CD8-positive, alpha-beta memory T cell (primary cell): ENCODE results near the gene SLC27A1. TPM values are rescaled to one million over a fixed set of nuclear protein-coding genes. Genes with fewer than 3 reads are reported as not detected.

Experiments used
- CTCF ChIA-PET: fragments of 350-600 bp; sonication (Branson Sonifier 250); formaldehyde crosslinking; loops from one replicate; lab custom pipeline; 2021; ENCODE audit warnings: antibody characterized with exemption; lab: Charles Lee
- POLR2A ChIA-PET: fragments of 350-600 bp; sonication (Branson Sonifier 250); formaldehyde crosslinking; loops from one replicate; lab custom pipeline; 2021; ENCODE audit warnings: antibody characterized with exemption; lab: Charles Lee
- DNase-seq, 5 donors: peaks; one replicate each; pipeline versions ENCODE4 v3.0.0 to v3.0.0-alpha.2; 2020 to 2022; ENCODE audit warnings: mixed read lengths in 1 of 5
- H3K27ac ChIP-seq: one replicate; pipeline ENCODE4 v1.7.0; 2013; ENCODE audit warnings: low read depth, mild to moderate bottlenecking, low read length, moderate library complexity
- H3K27me3 ChIP-seq: 2 replicates; pipeline ENCODE4 v1.7.0; 2013; ENCODE audit warnings: low read length, mild to moderate bottlenecking; ENCODE audit not compliant: insufficient read depth, poor library complexity, severe bottlenecking
- H3K36me3 ChIP-seq: 2 replicates; pipeline ENCODE4 v1.7.0; 2013; ENCODE audit warnings: mild to moderate bottlenecking, low read length, moderate library complexity; ENCODE audit not compliant: insufficient read depth
- H3K4me1 ChIP-seq: 2 replicates; pipeline ENCODE4 v1.7.0; 2013; ENCODE audit warnings: mild to moderate bottlenecking, low read length, moderate library complexity; ENCODE audit not compliant: insufficient read depth
- H3K4me3 ChIP-seq: 2 replicates; pipeline ENCODE4 v1.7.0; 2013; ENCODE audit warnings: mild to moderate bottlenecking, low read length
- H3K9me3 ChIP-seq: 2 replicates; pipeline ENCODE4 v1.7.0; 2013; ENCODE audit warnings: mild to moderate bottlenecking, low read length
- H3K27ac Mint-ChIP-seq, 8 donors: one replicate each; pipeline ENCODE4 v1.8.0; 2020 to 2021; ENCODE audit warnings: mixed read lengths in 8 of 8, mild to moderate bottlenecking in 6 of 8, inconsistent platforms in 3 of 8, moderate library complexity in 3 of 8
- H3K27me3 Mint-ChIP-seq, 2 donors: one replicate each; pipeline ENCODE4 v1.8.0; 2020 to 2021; ENCODE audit warnings: mixed read lengths in 2 of 2, mild to moderate bottlenecking in 1 of 2, moderate library complexity in 1 of 2
- H3K36me3 Mint-ChIP-seq, 3 donors: one replicate each; pipeline ENCODE4 v1.8.0; 2020 to 2021; ENCODE audit warnings: mixed read lengths in 3 of 3, inconsistent platforms in 1 of 3, mild to moderate bottlenecking in 1 of 3
- H3K4me1 Mint-ChIP-seq, 3 donors: one replicate each; pipeline ENCODE4 v1.8.0; 2020 to 2021; ENCODE audit warnings: mixed read lengths in 3 of 3, inconsistent platforms in 1 of 3, mild to moderate bottlenecking in 1 of 3
- H3K4me3 Mint-ChIP-seq, 7 donors: one replicate each; pipeline ENCODE4 v1.8.0; 2020 to 2021; ENCODE audit warnings: mixed read lengths in 7 of 7, mild to moderate bottlenecking in 6 of 7, moderate library complexity in 4 of 7, inconsistent platforms in 2 of 7
- H3K9me3 Mint-ChIP-seq, 5 donors: one replicate each; pipeline ENCODE4 v1.8.0; 2020 to 2022; ENCODE audit warnings: mixed read lengths in 5 of 5, mild to moderate bottlenecking in 3 of 5, moderate library complexity in 2 of 5, inconsistent platforms in 1 of 5
- polyA plus RNA-seq: library from polyadenylated mRNA; unstranded; fragments of 300-500 nt; fragmentation: Illumina TruSeq; gene quantifications from one replicate; pipeline ENCODE4 v1.2.3, GENCODE V29; 2021
- total RNA-seq, 2 experiments: library from RNA; stranded (reverse); gene quantifications; one replicate each; pipeline ENCODE4 v1.2.3, GENCODE V29; 2021

SLC27A1 gene
- total and polyA plus RNA-seq, 3 experiments from 2014 or later: 2.0 to 6.6 (median 3.7) TPM

DNA sequence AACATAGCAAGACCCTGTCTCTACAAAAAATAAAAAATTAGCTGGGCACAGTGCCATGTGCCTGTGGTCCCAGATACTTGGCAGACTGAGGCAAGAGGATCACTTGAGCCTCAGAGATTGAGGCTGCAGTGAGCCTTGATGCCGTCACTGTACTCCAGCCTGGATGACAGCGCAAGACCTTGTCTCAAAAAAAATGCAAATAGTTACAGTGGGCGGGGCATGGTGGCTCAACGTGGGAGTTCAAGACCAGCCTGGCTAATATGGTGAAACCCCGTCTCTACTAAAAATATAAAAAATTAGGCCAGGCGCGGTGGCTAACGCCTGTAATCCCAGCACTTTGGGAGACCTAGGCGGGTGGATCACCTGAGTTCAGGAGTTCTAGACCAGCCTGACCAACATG is 49.6 kb downstream of the SLC27A1 start:
- no peak for DNase-seq
- Histone ChIP-seq H3K27me3 (no peaks in the 10 kb centered on the region), H3K9me3 (peaks cover 9% of the 10 kb centered on the region), H3K4me3 (no peak overlapping the region), H3K4me1 (peaks cover 19% of the 10 kb centered on the region), H3K27ac (no peak overlapping the region), H3K36me3 (peaks cover 9% of the 10 kb centered on the region)
- H3K9me3 Mint-ChIP-seq: peaks cover 0 to 4% (median 0%) of the 10 kb centered on the region in 5 donors
- H3K4me3 Mint-ChIP-seq: no peak overlapping the region
- ChIA-PET POLR2A (interaction anchor here (1.1 kb wide), 1 partner anchor 9 kb away, joined by 3 read pairs; the partner anchor contains the start of gene PGLS), CTCF (interaction anchor here (0.9 to 2.6 kb wide), 4 partner anchors 9 to 54 kb away, joined by 3 to 9 read pairs (median 4); no protein-coding TSS in a partner anchor)
- peaks cover 23 to 27% (median 27%) of the 10 kb centered on the region in 3 donors for H3K4me1 Mint-ChIP-seq
- H3K27me3 Mint-ChIP-seq: no peaks in the 10 kb centered on the region
- peaks cover 3 to 26% (median 17%) of the 10 kb centered on the region in 3 donors for H3K36me3 Mint-ChIP-seq
- peak overlapping the region in 1 of 8 donors; percentile 52 for H3K27ac Mint-ChIP-seq

DNA sequence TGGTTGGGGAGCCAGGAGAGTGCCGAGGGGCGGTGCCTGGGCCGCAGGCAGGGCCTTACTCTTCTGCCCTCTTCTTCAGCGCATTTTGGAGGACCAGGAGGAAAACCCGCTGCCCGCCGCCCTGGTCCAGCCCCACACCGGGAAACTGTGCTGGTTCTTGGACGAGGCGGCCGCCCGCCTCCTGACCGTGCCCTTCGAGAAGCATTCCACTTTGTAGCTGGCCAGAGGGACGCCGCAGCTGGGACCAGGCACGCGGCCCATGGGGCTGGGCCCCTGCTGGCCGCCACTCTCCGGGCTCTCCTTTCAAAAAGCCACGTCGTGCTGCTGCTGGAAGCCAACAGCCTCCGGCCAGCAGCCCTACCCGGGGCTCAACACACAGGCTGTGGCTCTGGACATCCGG is 50.5 kb downstream of the SLC27A1 start:
- H3K27ac ChIP-seq: no peak overlapping the region
- H3K4me1 ChIP-seq: peaks cover 19% of the 10 kb centered on the region
- H3K9me3 Mint-ChIP-seq: peaks cover 0 to 4% (median 0%) of the 10 kb centered on the region in 5 donors
- H3K4me3 Mint-ChIP-seq: no peak overlapping the region
- H3K36me3 Mint-ChIP-seq: peaks cover 3 to 22% (median 14%) of the 10 kb centered on the region in 3 donors
- peaks cover 9% of the 10 kb centered on the region for H3K36me3 ChIP-seq
- H3K27ac Mint-ChIP-seq: no peak overlapping the region
- no peaks in the 10 kb centered on the region for H3K27me3 Mint-ChIP-seq
- CTCF ChIA-PET: interaction anchor here (1.2 kb wide), 1 partner anchor 8 kb away, joined by 3 read pairs; no protein-coding TSS in a partner anchor
- no peak overlapping the region for H3K4me3 ChIP-seq
- no peaks in the 10 kb centered on the region for H3K27me3 ChIP-seq
- peaks cover 9% of the 10 kb centered on the region for H3K9me3 ChIP-seq
- no peak for DNase-seq
- POLR2A ChIA-PET: interaction anchor here (1.1 kb wide), 1 partner anchor 10 kb away, joined by 3 read pairs; the partner anchor contains the start of gene PGLS
- peaks cover 24 to 28% (median 28%) of the 10 kb centered on the region in 3 donors for H3K4me1 Mint-ChIP-seq

DNA sequence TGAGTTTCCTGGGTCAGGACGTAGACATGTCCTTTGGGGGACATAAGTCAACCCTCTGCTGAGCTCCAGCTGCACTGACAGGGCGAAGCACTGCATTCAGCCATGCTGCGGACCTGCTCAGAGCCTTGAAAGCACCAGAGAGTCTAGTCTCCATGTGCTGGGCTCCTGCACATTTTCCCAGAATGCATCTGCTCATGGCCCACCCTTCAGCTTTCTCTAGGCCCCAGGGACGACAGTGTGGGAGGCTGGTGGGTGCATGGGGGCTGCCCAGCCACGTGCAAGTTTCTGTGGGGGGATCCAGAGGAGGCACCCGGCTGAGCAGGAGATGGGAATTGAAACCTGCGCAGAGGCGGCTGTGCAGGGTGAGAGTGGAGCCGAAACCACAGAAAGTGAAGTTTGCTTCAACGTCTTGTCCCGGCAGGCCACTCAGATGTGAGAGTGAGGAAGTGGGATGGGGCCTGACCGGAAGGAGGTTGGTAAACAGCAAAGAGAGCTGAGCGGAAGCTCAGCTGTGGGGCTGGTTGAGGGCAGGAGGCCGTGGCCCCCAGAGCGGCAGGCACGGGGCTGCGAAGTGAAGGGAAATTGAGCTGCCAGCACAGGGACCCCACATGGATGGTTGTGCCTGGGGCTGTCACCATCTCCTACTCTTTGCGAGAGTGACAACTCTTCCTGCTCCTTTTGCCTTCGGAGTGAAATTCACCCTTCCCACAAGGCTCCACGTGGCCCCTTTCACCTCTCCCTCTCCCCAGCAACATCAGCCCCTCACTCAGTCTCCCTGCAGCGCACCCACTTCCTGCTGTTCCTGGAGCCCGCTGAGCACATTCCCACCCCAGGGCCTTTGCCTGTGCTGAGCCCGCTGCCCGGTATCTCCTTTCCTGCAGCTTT is 52.9 kb downstream of the SLC27A1 start:
- Histone ChIP-seq H3K27ac (no peak overlapping the region), H3K27me3 (no peaks in the 10 kb centered on the region), H3K4me1 (peaks cover 19% of the 10 kb centered on the region), H3K36me3 (no peaks in the 10 kb centered on the region), H3K4me3 (peak overlapping the region; percentile 17), H3K9me3 (no peaks in the 10 kb centered on the region)
- POLR2A ChIA-PET: interaction anchor here (0.7 to 3.1 kb wide), 2 partner anchors 12 to 16 kb away, joined by 3 to 18 read pairs; partner anchors contain the start of gene PGLS
- peaks cover 24 to 31% (median 28%) of the 10 kb centered on the region in 3 donors for H3K4me1 Mint-ChIP-seq
- peak overlapping the region; percentile 15 to 91 (median 79) for H3K4me3 Mint-ChIP-seq
- DNase-seq: peak in 4 of 5 donors; percentile 18 to 64 (median 50)
- peaks cover 0 to 6% (median 0%) of the 10 kb centered on the region in 3 donors for H3K36me3 Mint-ChIP-seq
- H3K27ac Mint-ChIP-seq: peak overlapping the region; percentile 81 to 98 (median 88)
- H3K27me3 Mint-ChIP-seq: no peaks in the 10 kb centered on the region
- H3K9me3 Mint-ChIP-seq: no peaks in the 10 kb centered on the region
- CTCF ChIA-PET: interaction anchor here (0.7 to 2.2 kb wide), 7 partner anchors 12 to 127 kb away, joined by 3 to 12 read pairs (median 4); partner anchors contain the start of gene PGLS

DNA sequence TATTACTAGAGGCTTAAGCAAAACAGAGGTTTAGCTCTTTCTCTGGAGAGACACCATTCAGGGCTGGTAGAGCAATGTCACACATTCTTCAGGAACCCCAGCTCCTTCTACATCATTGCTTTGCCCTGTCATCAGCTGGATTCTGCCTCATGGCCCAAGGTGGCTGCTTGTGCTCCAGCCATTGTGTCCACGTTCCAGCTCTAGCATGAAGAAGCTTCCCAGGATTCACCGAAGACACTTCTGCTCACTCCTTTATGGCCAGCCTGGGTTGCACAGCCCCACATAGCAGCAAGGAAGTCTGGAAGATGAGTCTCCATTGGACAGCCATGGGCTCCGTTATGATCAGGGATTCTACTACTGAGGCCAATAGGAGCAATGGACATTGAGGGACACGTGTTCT is 54.3 kb downstream of the SLC27A1 start:
- H3K9me3 Mint-ChIP-seq: no peaks in the 10 kb centered on the region
- peaks cover 0 to 2% (median 0%) of the 10 kb centered on the region in 3 donors for H3K36me3 Mint-ChIP-seq
- no peaks in the 10 kb centered on the region for H3K27me3 ChIP-seq
- peaks cover 0 to 4% of the 10 kb centered on the region in 2 donors for H3K27me3 Mint-ChIP-seq
- no peak for DNase-seq
- peak overlapping the region in 2 of 7 donors; percentile 32 to 79 for H3K4me3 Mint-ChIP-seq
- peaks cover 24 to 31% (median 28%) of the 10 kb centered on the region in 3 donors for H3K4me1 Mint-ChIP-seq
- CTCF ChIA-PET: interaction anchor here (2.2 kb wide), 1 partner anchor 28 kb away, joined by 12 read pairs; no protein-coding TSS in a partner anchor
- H3K4me1 ChIP-seq: peaks cover 19% of the 10 kb centered on the region
- H3K36me3 ChIP-seq: no peaks in the 10 kb centered on the region
- H3K27ac Mint-ChIP-seq: peak overlapping the region in 2 of 8 donors; percentile 12 to 75
- POLR2A ChIA-PET: interaction anchor here (3.1 kb wide), 1 partner anchor 13 kb away, joined by 18 read pairs; the partner anchor contains the start of gene PGLS
- no peaks in the 10 kb centered on the region for H3K9me3 ChIP-seq
- no peak overlapping the region for H3K27ac ChIP-seq
- no peak overlapping the region for H3K4me3 ChIP-seq

DNA sequence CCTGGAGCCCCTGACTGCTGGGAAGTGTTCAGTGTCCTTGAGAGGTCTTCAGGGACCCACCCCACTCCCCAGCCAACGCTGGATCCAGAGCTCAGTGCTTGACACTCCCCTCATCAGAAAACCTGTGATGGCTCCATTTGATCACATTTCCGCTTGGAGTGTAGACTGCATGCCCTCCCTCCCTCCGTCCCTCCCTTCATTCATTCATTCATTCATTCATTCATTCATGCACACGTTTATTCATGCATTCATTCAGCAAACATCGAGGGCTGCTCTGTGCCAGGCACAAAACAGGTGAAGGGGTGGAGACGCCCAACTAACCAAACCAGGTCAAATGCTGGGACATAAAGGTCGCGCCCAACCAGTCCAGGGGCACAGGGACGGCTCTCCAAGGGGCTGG is 54.8 kb downstream of the SLC27A1 start:
- H3K27me3 ChIP-seq: no peaks in the 10 kb centered on the region
- Mint-ChIP-seq H3K27me3 (peaks cover 0 to 4% of the 10 kb centered on the region in 2 donors), H3K27ac (peak overlapping the region in 1 of 8 donors; percentile 72), H3K36me3 (no peaks in the 10 kb centered on the region), H3K4me1 (peaks cover 24 to 31% (median 28%) of the 10 kb centered on the region in 3 donors), H3K9me3 (no peaks in the 10 kb centered on the region), H3K4me3 (peak overlapping the region in 1 of 7 donors; percentile 32)
- H3K27ac ChIP-seq: no peak overlapping the region
- CTCF ChIA-PET: no interaction called here
- H3K4me3 ChIP-seq: no peak overlapping the region
- DNase-seq: no peak
- H3K4me1 ChIP-seq: peaks cover 19% of the 10 kb centered on the region
- POLR2A ChIA-PET: interaction anchor here (0.8 kb wide), 1 partner anchor 14 kb away, joined by 4 read pairs; no protein-coding TSS in a partner anchor
- H3K9me3 ChIP-seq: no peaks in the 10 kb centered on the region
- H3K36me3 ChIP-seq: no peaks in the 10 kb centered on the region

DNA sequence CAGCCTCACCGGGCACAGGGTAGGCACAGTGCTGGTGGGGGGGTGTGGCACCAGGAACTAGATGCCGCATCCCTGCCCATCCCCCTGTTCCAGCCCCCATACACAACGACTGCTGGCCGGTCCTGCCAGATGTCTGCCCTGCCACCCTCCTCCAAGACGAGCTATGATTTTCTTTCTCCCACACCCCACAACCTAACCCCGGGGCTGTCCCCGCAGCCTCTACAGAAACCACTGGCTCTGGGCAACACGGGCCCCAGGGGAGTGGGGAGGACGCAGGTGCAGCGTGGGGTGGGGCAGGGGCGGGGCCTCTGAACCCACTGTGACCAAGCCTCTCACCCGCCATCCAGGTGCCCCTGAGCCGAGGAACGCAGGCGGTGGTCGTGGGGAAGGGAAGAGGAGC is 56.6 kb downstream of the SLC27A1 start:
- no peaks in the 10 kb centered on the region for H3K9me3 Mint-ChIP-seq
- H3K27ac Mint-ChIP-seq: no peak overlapping the region
- H3K4me3 Mint-ChIP-seq: no peak overlapping the region
- H3K36me3 Mint-ChIP-seq: no peaks in the 10 kb centered on the region
- H3K27ac ChIP-seq: no peak overlapping the region
- no peak overlapping the region for H3K4me3 ChIP-seq
- peaks cover 0 to 4% of the 10 kb centered on the region in 2 donors for H3K27me3 Mint-ChIP-seq
- peaks cover 19% of the 10 kb centered on the region for H3K4me1 ChIP-seq
- H3K9me3 ChIP-seq: no peaks in the 10 kb centered on the region
- ChIA-PET POLR2A (no interaction called here), CTCF (interaction anchor here (1.2 kb wide), 1 partner anchor 12 kb away, joined by 4 read pairs; no protein-coding TSS in a partner anchor)
- H3K4me1 Mint-ChIP-seq: peaks cover 24 to 31% (median 28%) of the 10 kb centered on the region in 3 donors
- H3K36me3 ChIP-seq: no peaks in the 10 kb centered on the region
- no peaks in the 10 kb centered on the region for H3K27me3 ChIP-seq
- DNase-seq: no peak

DNA sequence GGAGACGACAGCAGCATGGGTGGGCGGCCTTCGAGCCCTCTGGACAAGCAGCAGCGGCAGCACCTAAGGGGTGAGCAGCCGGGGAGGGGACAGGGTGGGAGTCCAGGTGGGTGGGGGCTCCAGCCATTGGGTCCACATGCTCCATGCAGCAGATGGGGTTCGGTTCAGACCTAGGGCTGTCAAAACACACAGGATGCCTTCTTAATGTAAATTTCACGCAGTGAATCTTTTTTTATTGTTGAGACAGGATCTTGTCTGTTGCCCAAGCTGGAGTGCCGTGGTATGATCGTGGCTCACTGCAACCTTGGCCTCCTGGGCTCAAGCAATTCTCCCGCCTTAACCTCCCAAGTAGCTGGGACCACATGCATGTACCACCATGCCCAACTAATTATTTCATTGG is 57.0 kb downstream of the SLC27A1 start:
- peaks cover 24 to 30% (median 27%) of the 10 kb centered on the region in 3 donors for H3K4me1 Mint-ChIP-seq
- no peak overlapping the region for H3K4me3 Mint-ChIP-seq
- H3K27me3 Mint-ChIP-seq: peaks cover 0 to 4% of the 10 kb centered on the region in 2 donors
- no peaks in the 10 kb centered on the region for H3K36me3 ChIP-seq
- no peaks in the 10 kb centered on the region for H3K36me3 Mint-ChIP-seq
- H3K27ac Mint-ChIP-seq: no peak overlapping the region
- no peak overlapping the region for H3K27ac ChIP-seq
- H3K9me3 Mint-ChIP-seq: no peaks in the 10 kb centered on the region
- peaks cover 19% of the 10 kb centered on the region for H3K4me1 ChIP-seq
- no peak for DNase-seq
- CTCF ChIA-PET: interaction anchor here (1.1 to 1.2 kb wide), 2 partner anchors 12 to 31 kb away, joined by 3 to 4 read pairs; no protein-coding TSS in a partner anchor
- POLR2A ChIA-PET: no interaction called here
- no peaks in the 10 kb centered on the region for H3K9me3 ChIP-seq
- H3K27me3 ChIP-seq: no peaks in the 10 kb centered on the region
- no peak overlapping the region for H3K4me3 ChIP-seq
